ENCODE data around the gene DRD5.

DRD5 gene

GRCh38 chr4:9811806-9812205 lies 30.4 kb downstream of the DRD5 start:
- no CpG with 5 or more reads among the region's 3 CpGs for WGBS (ENCODE audit: extremely low coverage, insufficient coverage, insufficient read length)

DNA sequence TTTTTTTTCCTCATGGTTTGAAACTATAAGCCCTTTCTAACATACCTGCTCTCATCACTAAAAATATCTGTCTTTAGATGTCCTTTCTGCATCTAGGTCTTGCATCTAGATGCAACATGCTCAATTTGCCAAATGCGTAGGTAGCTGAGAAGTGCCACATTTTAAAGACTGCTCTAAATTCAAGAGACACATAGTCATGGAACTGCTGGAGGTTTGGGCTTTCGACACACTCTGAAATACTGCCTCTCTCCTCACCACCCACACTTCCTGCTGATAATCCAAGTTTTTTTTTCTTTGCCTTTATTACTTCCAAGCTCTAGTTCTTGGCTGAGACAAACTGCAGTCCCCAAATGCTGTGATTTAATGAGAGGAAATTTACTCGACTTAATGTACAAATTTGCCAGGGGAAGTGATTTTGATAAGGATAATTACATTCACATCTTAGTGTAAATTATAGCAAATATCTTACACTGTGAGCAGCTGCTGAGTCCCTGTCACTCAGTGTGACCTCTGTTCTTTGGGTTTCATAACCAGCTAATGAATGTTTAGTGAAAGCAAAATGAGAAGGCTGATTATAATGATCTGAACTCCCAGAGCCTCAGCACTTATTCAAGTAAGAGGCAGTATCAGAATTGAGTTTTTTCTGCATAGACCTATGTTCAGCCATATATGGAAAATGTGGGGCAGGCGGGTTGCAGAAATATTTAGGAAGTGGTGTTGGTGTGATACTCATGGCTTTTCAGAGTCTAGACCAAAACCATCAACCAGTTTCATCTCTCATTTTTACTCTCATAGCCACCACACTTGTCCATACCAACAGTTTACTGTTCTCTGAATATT lies 31.3 kb downstream of the DRD5 start:
- Histone ChIP-seq H3K79me2 (ENCODE audit: control insufficient read depth, insufficient read depth, low read length, poor library complexity) (no peaks in the 10 kb centered on the region), H3K27me3 (ENCODE audit: insufficient read depth, low read length) (no peaks in the 10 kb centered on the region), H3K4me3 (ENCODE audit: low read depth, low read length) (no peak overlapping the region), H4K12ac (ENCODE audit: low read depth, low read length) (no peak overlapping the region), H2BK120ac (ENCODE audit: insufficient read depth, low read length, poor library complexity) (no peak overlapping the region), H3K79me1 (ENCODE audit: low read length) (no peaks in the 10 kb centered on the region), H3K9ac (ENCODE audit: low read length) (no peak overlapping the region), H2BK5ac (ENCODE audit: low read depth, low read length, poor library complexity) (no peak overlapping the region), H3K4ac (ENCODE audit: low read depth, low read length) (no peak overlapping the region), H4K91ac (ENCODE audit: low read depth, low read length) (no peak overlapping the region), H4K8ac (ENCODE audit: low read depth, low read length) (no peak overlapping the region), H2AFZ (ENCODE audit: insufficient read depth, low read length, poor library complexity) (no peak overlapping the region), H3K36me3 (ENCODE audit: control insufficient read depth in 1 of 2, insufficient read depth in 2 of 2, low read length in 2 of 2) (no peaks in the 10 kb centered on the region), H3K9me3 (ENCODE audit: insufficient read depth, low read depth, low read length) (peaks cover 1% of the 10 kb centered on the region), H3K4me2 (ENCODE audit: low read length) (no peak overlapping the region), H3K4me1 (ENCODE audit: control insufficient read depth in 1 of 2, insufficient read depth in 2 of 2, low read length in 2 of 2) (no peaks in the 10 kb centered on the region), H3K27ac (ENCODE audit: low read depth, low read length) (no peak overlapping the region), H2AK5ac (ENCODE audit: low read length) (no peak overlapping the region), H2BK12ac (ENCODE audit: low read length) (no peak overlapping the region), H3K18ac (ENCODE audit: low read length) (no peak overlapping the region), H3K23ac (ENCODE audit: low read length) (no peak overlapping the region), H3K14ac (ENCODE audit: low read length) (no peak overlapping the region)
- no peak for DNase-seq
- WGBS (ENCODE audit: extremely low coverage, insufficient coverage, insufficient read length): no CpG with 5 or more reads among the region's 4 CpGs

More at GRCh38 chr4:9811806-9812205, 30.4 kb downstream of the DRD5 start:
- no peaks in the 10 kb centered on the region for H3K4me1 ChIP-seq (ENCODE audit: control insufficient read depth in 1 of 2, insufficient read depth in 2 of 2, low read length in 2 of 2)
- no peak overlapping the region for H3K4me2 ChIP-seq (ENCODE audit: low read length)
- no peak overlapping the region for H2BK120ac ChIP-seq (ENCODE audit: insufficient read depth, low read length, poor library complexity)
- H3K36me3 ChIP-seq (ENCODE audit: control insufficient read depth in 1 of 2, insufficient read depth in 2 of 2, low read length in 2 of 2): no peaks in the 10 kb centered on the region
- H3K27ac ChIP-seq (ENCODE audit: low read depth, low read length): no peak overlapping the region
- H3K79me2 ChIP-seq (ENCODE audit: control insufficient read depth, insufficient read depth, low read length, poor library complexity): no peaks in the 10 kb centered on the region
- no peaks in the 10 kb centered on the region for H3K9me3 ChIP-seq (ENCODE audit: insufficient read depth, low read depth, low read length)
- no peak overlapping the region for H3K4me3 ChIP-seq (ENCODE audit: low read depth, low read length)
- H4K91ac ChIP-seq (ENCODE audit: low read depth, low read length): no peak overlapping the region
- no peak overlapping the region for H3K14ac ChIP-seq (ENCODE audit: low read length)
- no peak overlapping the region for H3K18ac ChIP-seq (ENCODE audit: low read length)
- no peaks in the 10 kb centered on the region for H3K27me3 ChIP-seq (ENCODE audit: insufficient read depth, low read length)
- H3K79me1 ChIP-seq (ENCODE audit: low read length): no peaks in the 10 kb centered on the region
- DNase-seq: no peak
- no peak overlapping the region for H2BK5ac ChIP-seq (ENCODE audit: low read depth, low read length, poor library complexity)
- no peak overlapping the region for H4K8ac ChIP-seq (ENCODE audit: low read depth, low read length)
- H2AFZ ChIP-seq (ENCODE audit: insufficient read depth, low read length, poor library complexity): no peak overlapping the region
- H4K12ac ChIP-seq (ENCODE audit: low read depth, low read length): no peak overlapping the region
- H2AK5ac ChIP-seq (ENCODE audit: low read length): no peak overlapping the region
- no peak overlapping the region for H3K23ac ChIP-seq (ENCODE audit: low read length)
- no peak overlapping the region for H3K9ac ChIP-seq (ENCODE audit: low read length)
- no peak overlapping the region for H2BK12ac ChIP-seq (ENCODE audit: low read length)
- no peak overlapping the region for H3K4ac ChIP-seq (ENCODE audit: low read depth, low read length)

GRCh38 chr4:9816285-9816684 lies 34.9 kb downstream of the DRD5 start:
- WGBS (ENCODE audit: extremely low coverage, insufficient coverage, insufficient read length): no CpG with 5 or more reads among the region's 3 CpGs
- no peak overlapping the region for H2BK5ac ChIP-seq (ENCODE audit: low read depth, low read length, poor library complexity)
- peaks cover 2% of the 10 kb centered on the region for H3K9me3 ChIP-seq (ENCODE audit: insufficient read depth, low read depth, low read length)

DNA sequence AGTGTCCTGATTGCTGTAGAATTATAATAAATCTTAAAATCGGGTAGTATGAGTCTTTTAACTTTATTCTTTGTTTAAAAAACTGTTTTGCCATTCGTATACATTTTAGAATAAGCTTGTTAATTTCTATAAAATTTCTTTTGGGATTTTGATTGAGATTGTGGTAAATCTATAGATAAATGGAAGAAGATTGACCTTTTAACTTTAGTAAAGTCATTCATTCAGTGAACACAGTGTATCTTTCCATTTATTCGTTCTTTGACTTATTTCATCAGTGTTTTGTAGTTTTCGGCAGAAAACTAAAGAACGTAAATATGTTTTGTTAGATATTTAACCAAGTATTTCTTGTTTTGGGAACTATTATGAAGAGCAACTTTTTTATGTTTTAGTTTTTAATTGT lies 38.9 kb downstream of the DRD5 start:
- no peak overlapping the region for H4K12ac ChIP-seq (ENCODE audit: low read depth, low read length)
- H2AK5ac ChIP-seq (ENCODE audit: low read length): no peak overlapping the region
- H3K27me3 ChIP-seq (ENCODE audit: insufficient read depth, low read length): no peaks in the 10 kb centered on the region
- no peak overlapping the region for H3K27ac ChIP-seq (ENCODE audit: low read depth, low read length)
- H2BK120ac ChIP-seq (ENCODE audit: insufficient read depth, low read length, poor library complexity): no peak overlapping the region
- H3K4me1 ChIP-seq (ENCODE audit: control insufficient read depth in 1 of 2, insufficient read depth in 2 of 2, low read length in 2 of 2): no peaks in the 10 kb centered on the region
- H3K79me1 ChIP-seq (ENCODE audit: low read length): no peaks in the 10 kb centered on the region
- no peak overlapping the region for H3K4me3 ChIP-seq (ENCODE audit: low read depth, low read length)
- H3K9me3 ChIP-seq (ENCODE audit: insufficient read depth, low read depth, low read length): peaks cover 2% of the 10 kb centered on the region
- no peak overlapping the region for H2AFZ ChIP-seq (ENCODE audit: insufficient read depth, low read length, poor library complexity)
- WGBS (ENCODE audit: extremely low coverage, insufficient coverage, insufficient read length): no CpG with 5 or more reads among the region's 5 CpGs
- H3K23ac ChIP-seq (ENCODE audit: low read length): no peak overlapping the region
- DNase-seq: no peak
- H3K4ac ChIP-seq (ENCODE audit: low read depth, low read length): no peak overlapping the region
- H3K18ac ChIP-seq (ENCODE audit: low read length): no peak overlapping the region
- no peak overlapping the region for H2BK12ac ChIP-seq (ENCODE audit: low read length)
- H3K9ac ChIP-seq (ENCODE audit: low read length): no peak overlapping the region
- no peaks in the 10 kb centered on the region for H3K36me3 ChIP-seq (ENCODE audit: control insufficient read depth in 1 of 2, insufficient read depth in 2 of 2, low read length in 2 of 2)
- H3K14ac ChIP-seq (ENCODE audit: low read length): no peak overlapping the region
- H4K91ac ChIP-seq (ENCODE audit: low read depth, low read length): no peak overlapping the region
- no peak overlapping the region for H3K4me2 ChIP-seq (ENCODE audit: low read length)
- H2BK5ac ChIP-seq (ENCODE audit: low read depth, low read length, poor library complexity): no peak overlapping the region
- no peaks in the 10 kb centered on the region for H3K79me2 ChIP-seq (ENCODE audit: control insufficient read depth, insufficient read depth, low read length, poor library complexity)
- no peak overlapping the region for H4K8ac ChIP-seq (ENCODE audit: low read depth, low read length)

More at GRCh38 chr4:9816285-9816684, 34.9 kb downstream of the DRD5 start:
- Histone ChIP-seq H3K18ac (ENCODE audit: low read length) (no peak overlapping the region), H2AK5ac (ENCODE audit: low read length) (no peak overlapping the region), H3K9ac (ENCODE audit: low read length) (no peak overlapping the region), H3K79me2 (ENCODE audit: control insufficient read depth, insufficient read depth, low read length, poor library complexity) (no peaks in the 10 kb centered on the region), H3K27ac (ENCODE audit: low read depth, low read length) (no peak overlapping the region), H3K4me2 (ENCODE audit: low read length) (no peak overlapping the region), H3K23ac (ENCODE audit: low read length) (no peak overlapping the region), H2BK12ac (ENCODE audit: low read length) (no peak overlapping the region), H3K4ac (ENCODE audit: low read depth, low read length) (no peak overlapping the region), H3K79me1 (ENCODE audit: low read length) (no peaks in the 10 kb centered on the region), H4K8ac (ENCODE audit: low read depth, low read length) (no peak overlapping the region), H3K4me3 (ENCODE audit: low read depth, low read length) (no peak overlapping the region), H2AFZ (ENCODE audit: insufficient read depth, low read length, poor library complexity) (no peak overlapping the region), H3K36me3 (ENCODE audit: control insufficient read depth in 1 of 2, insufficient read depth in 2 of 2, low read length in 2 of 2) (no peaks in the 10 kb centered on the region), H4K12ac (ENCODE audit: low read depth, low read length) (no peak overlapping the region), H4K91ac (ENCODE audit: low read depth, low read length) (no peak overlapping the region), H3K14ac (ENCODE audit: low read length) (no peak overlapping the region), H3K4me1 (ENCODE audit: control insufficient read depth in 1 of 2, insufficient read depth in 2 of 2, low read length in 2 of 2) (no peaks in the 10 kb centered on the region), H2BK120ac (ENCODE audit: insufficient read depth, low read length, poor library complexity) (no peak overlapping the region), H3K27me3 (ENCODE audit: insufficient read depth, low read length) (no peaks in the 10 kb centered on the region)
- DNase-seq: no peak
